SK-N-SH treated with all-trans-retinoic acid at 6 μM for 48 hours (cell line): ENCODE results near the gene PPARG.
"Not testable (repeated sequence)": the region's sequence is repeated elsewhere in the genome, so short reads cannot be mapped to it uniquely, and the experiment has no call there.

Source experiments
- ISL1 ChIP-seq: fragments of 250-450 bp; sonication (Bioruptor Pico); IDR thresholded peaks from 2 replicates; pipeline ENCODE4 v2.1.2; 2022; ENCODE audit warnings: mild to moderate bottlenecking, moderate library complexity
- PATZ1 ChIP-seq: fragments of 250-450 bp; sonication (Bioruptor Pico); IDR thresholded peaks from 2 replicates; pipeline ENCODE4 v1.8.0; 2020; ENCODE audit warnings: mild to moderate bottlenecking, moderate library complexity, borderline replicate concordance
- TOX ChIP-seq: fragments of 250-450 bp; sonication (Bioruptor Pico); IDR thresholded peaks from 2 replicates; pipeline ENCODE4 v1.8.0; 2021; ENCODE audit warnings: mild to moderate bottlenecking, moderate library complexity, borderline replicate concordance
- ZC3H10 ChIP-seq: fragments of 250-450 bp; sonication (Bioruptor Pico); IDR thresholded peaks from 2 replicates; pipeline ENCODE4 v1.5.1; 2021; ENCODE audit warnings: mild to moderate bottlenecking, moderate library complexity

- not testable (repeated sequence) for TF ChIP-seq ZC3H10 (CRISPR knock-in tag); TOX; ISL1; PATZ1 (CRISPR knock-in tag)
Measured at GRCh38 chr3:12276827-12277226, 12.0 kb upstream of the PPARG start.
